ENCODE measurements around the gene PIK3AP1.
"Not testable (repeated sequence)": the region's sequence is repeated elsewhere in the genome, so short reads cannot be mapped to it uniquely, and the experiment has no call there.

The PIK3AP1 gene

GRCh38 chr10:96579133-96579532, 141.2 kb downstream of the PIK3AP1 start:
- Mint-ChIP-seq H3K27me3 (ENCODE audit: low read depth, poor library complexity) (no peaks in the 10 kb centered on the region), H3K27ac (peak overlapping the region; percentile 27), H3K4me1 (peaks cover 15% of the 10 kb centered on the region), H3K9me3 (peaks cover 2% of the 10 kb centered on the region), H3K36me3 (ENCODE audit: low read depth) (peaks cover 54% of the 10 kb centered on the region), H3K4me3 (no peak overlapping the region)
- no peak for TF ChIP-seq CTCF (IDR thresholded peaks at IDR 0.05)
- DNase-seq, result no peak

GRCh38 chr10:96578633-96579032, 141.7 kb downstream of the PIK3AP1 start:
- H3K27me3 Mint-ChIP-seq (ENCODE audit: low read depth, poor library complexity), result no peaks in the 10 kb centered on the region
- no peak for TF ChIP-seq CTCF (IDR thresholded peaks at IDR 0.05)
- H3K9me3 Mint-ChIP-seq, result peaks cover 4% of the 10 kb centered on the region
- H3K4me3 Mint-ChIP-seq, result no peak overlapping the region
- peaks cover 15% of the 10 kb centered on the region for H3K4me1 Mint-ChIP-seq
- peaks cover 56% of the 10 kb centered on the region for H3K36me3 Mint-ChIP-seq (ENCODE audit: low read depth)
- no peak for DNase-seq
- peak overlapping the region; percentile 27 for H3K27ac Mint-ChIP-seq

GRCh38 chr10:96578022-96578421, 142.3 kb downstream of the PIK3AP1 start:
- Mint-ChIP-seq H3K4me3 (no peak overlapping the region), H3K36me3 (ENCODE audit: low read depth) (peaks cover 62% of the 10 kb centered on the region), H3K27me3 (ENCODE audit: low read depth, poor library complexity) (no peaks in the 10 kb centered on the region), H3K9me3 (peaks cover 4% of the 10 kb centered on the region), H3K27ac (peak overlapping the region; percentile 38), H3K4me1 (peaks cover 11% of the 10 kb centered on the region)
- DNase-seq, result no peak
- TF ChIP-seq CTCF (IDR thresholded peaks at IDR 0.05), result no peak

- Mint-ChIP-seq H3K27ac (no peak overlapping the region), H3K27me3 (ENCODE audit: low read depth, poor library complexity) (no peaks in the 10 kb centered on the region), H3K4me3 (no peak overlapping the region), H3K36me3 (ENCODE audit: low read depth) (peaks cover 71% of the 10 kb centered on the region), H3K9me3 (peaks cover 4% of the 10 kb centered on the region), H3K4me1 (peaks cover 10% of the 10 kb centered on the region)
- TF ChIP-seq CTCF (IDR thresholded peaks at IDR 0.05), result no peak
- no peak for DNase-seq
Observed at GRCh38 chr10:96577069-96577468, 143.2 kb downstream of the PIK3AP1 start.

GRCh38 chr10:96576277-96576980, 143.9 kb downstream of the PIK3AP1 start:
- DNase-seq, result no peak
- H3K4me3 Mint-ChIP-seq, result no peak overlapping the region
- peaks cover 10% of the 10 kb centered on the region for H3K4me1 Mint-ChIP-seq
- no peaks in the 10 kb centered on the region for H3K27me3 Mint-ChIP-seq (ENCODE audit: low read depth, poor library complexity)
- peaks cover 4% of the 10 kb centered on the region for H3K9me3 Mint-ChIP-seq
- TF ChIP-seq CTCF (IDR thresholded peaks at IDR 0.05), result no peak
- H3K36me3 Mint-ChIP-seq (ENCODE audit: low read depth), result peaks cover 72% of the 10 kb centered on the region
- H3K27ac Mint-ChIP-seq, result no peak overlapping the region

- not testable (repeated sequence) for H3K9me3 Mint-ChIP-seq; H3K4me1 Mint-ChIP-seq; DNase-seq; H3K27ac Mint-ChIP-seq; H3K4me3 Mint-ChIP-seq; H3K27me3 Mint-ChIP-seq (ENCODE audit: low read depth, poor library complexity)
- H3K36me3 Mint-ChIP-seq (ENCODE audit: low read depth), result peaks cover 72% of the 10 kb centered on the region
Observed at GRCh38 chr10:96574564-96574963, 145.8 kb downstream of the PIK3AP1 start.

All from nephron progenitor cell (in vitro differentiated cells).